ENCODE results near the gene FAM107B.
A peak's percentile ranks its signal among the peaks of the same experiment; 100 is the strongest.

Gene FAM107B

GRCh38 chr10:14625192-14625631, 149.5 kb downstream of the FAM107B start:
- no peak for DNase-seq (ENCODE audit: low read depth)

- no peak for DNase-seq (ENCODE audit: low read depth)
These were observed 150.1 kb downstream of the FAM107B start for GRCh38 chr10:14624600-14624999.

- DNase-seq (ENCODE audit: low read depth): no peak
These were observed 150.8 kb downstream of the FAM107B start for GRCh38 chr10:14623931-14624330.

GRCh38 chr10:14621037-14621436, 153.7 kb downstream of the FAM107B start:
- DNase-seq (ENCODE audit: low read depth): no peak

- no peak for DNase-seq (ENCODE audit: low read depth)
These were observed 156.0 kb downstream of the FAM107B start for GRCh38 chr10:14618674-14619073.

- DNase-seq (ENCODE audit: low read depth): no peak
These were observed 156.8 kb downstream of the FAM107B start for GRCh38 chr10:14617852-14618251.

- DNase-seq (ENCODE audit: low read depth): no peak
These were observed 157.6 kb downstream of the FAM107B start for GRCh38 chr10:14616955-14617730.

- DNase-seq (ENCODE audit: low read depth): no peak
These were observed 158.2 kb downstream of the FAM107B start for GRCh38 chr10:14616465-14616864.

- no peak for DNase-seq (ENCODE audit: low read depth)
These were observed 161.1 kb downstream of the FAM107B start for GRCh38 chr10:14613588-14613920.

GRCh38 chr10:14612873-14613587, 161.7 kb downstream of the FAM107B start:
- no peak for DNase-seq (ENCODE audit: low read depth)

GRCh38 chr10:14611968-14612693, 162.6 kb downstream of the FAM107B start:
- DNase-seq (ENCODE audit: low read depth): no peak

- DNase-seq (ENCODE audit: low read depth): no peak
These were observed 165.5 kb downstream of the FAM107B start for GRCh38 chr10:14609178-14609577.

GRCh38 chr10:14608381-14609001, 166.2 kb downstream of the FAM107B start:
- DNase-seq (ENCODE audit: low read depth): no peak

- DNase-seq (ENCODE audit: low read depth): no peak
These were observed 168.1 kb downstream of the FAM107B start for GRCh38 chr10:14606633-14607032.

- DNase-seq (ENCODE audit: low read depth): no peak
These were observed 169.3 kb downstream of the FAM107B start for GRCh38 chr10:14605231-14605925.

GRCh38 chr10:14604181-14605142, 170.2 kb downstream of the FAM107B start:
- peak; percentile 60 for DNase-seq (ENCODE audit: low read depth)

GRCh38 chr10:14603534-14604102, 171.1 kb downstream of the FAM107B start:
- no peak for DNase-seq (ENCODE audit: low read depth)

- DNase-seq (ENCODE audit: low read depth): no peak
These were observed 171.7 kb downstream of the FAM107B start for GRCh38 chr10:14602807-14603533.

- no peak for DNase-seq (ENCODE audit: low read depth)
These were observed 172.6 kb downstream of the FAM107B start for GRCh38 chr10:14601872-14602725.

All from stimulated activated CD8-positive, alpha-beta memory T cell treated with anti-CD3 and anti-CD28 coated beads, Interleukin-12 subunit alpha, Interleukin-12 subunit beta, amount 100 ng/mL, for 1 hour (primary cell).